ENCODE data around the gene PXYLP1.
"Not testable (repeated sequence)": the region's sequence is repeated elsewhere in the genome, so short reads cannot be mapped to it uniquely, and the experiment has no call there.

DNA sequence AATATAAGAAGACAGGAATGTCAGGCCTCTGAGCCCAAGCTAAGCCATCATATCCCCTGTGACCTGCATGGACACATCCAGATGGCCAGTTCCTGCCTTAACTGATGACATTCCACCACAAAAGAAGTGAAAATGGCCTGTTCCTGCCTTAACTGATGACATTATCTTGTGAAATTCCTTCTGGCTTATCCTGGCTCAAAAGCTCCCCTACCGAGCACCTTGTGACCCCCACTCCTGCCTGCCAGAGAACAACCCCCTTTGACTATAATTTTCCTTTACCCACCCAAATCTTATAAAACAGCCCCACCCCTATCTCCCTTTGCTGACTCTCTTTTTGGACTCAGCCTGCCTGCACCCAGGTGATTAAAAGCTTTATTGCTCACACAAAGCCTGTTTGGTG, 20.3 kb upstream of the PXYLP1 start:
- TF ChIP-seq, protein P1, sequence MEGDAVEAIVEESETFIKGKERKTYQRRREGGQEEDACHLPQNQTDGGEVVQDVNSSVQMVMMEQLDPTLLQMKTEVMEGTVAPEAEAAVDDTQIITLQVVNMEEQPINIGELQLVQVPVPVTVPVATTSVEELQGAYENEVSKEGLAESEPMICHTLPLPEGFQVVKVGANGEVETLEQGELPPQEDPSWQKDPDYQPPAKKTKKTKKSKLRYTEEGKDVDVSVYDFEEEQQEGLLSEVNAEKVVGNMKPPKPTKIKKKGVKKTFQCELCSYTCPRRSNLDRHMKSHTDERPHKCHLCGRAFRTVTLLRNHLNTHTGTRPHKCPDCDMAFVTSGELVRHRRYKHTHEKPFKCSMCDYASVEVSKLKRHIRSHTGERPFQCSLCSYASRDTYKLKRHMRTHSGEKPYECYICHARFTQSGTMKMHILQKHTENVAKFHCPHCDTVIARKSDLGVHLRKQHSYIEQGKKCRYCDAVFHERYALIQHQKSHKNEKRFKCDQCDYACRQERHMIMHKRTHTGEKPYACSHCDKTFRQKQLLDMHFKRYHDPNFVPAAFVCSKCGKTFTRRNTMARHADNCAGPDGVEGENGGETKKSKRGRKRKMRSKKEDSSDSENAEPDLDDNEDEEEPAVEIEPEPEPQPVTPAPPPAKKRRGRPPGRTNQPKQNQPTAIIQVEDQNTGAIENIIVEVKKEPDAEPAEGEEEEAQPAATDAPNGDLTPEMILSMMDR (IDR thresholded peaks at IDR 0.05; ENCODE audit: poor library complexity): not testable (repeated sequence)
- TF ChIP-seq EZH2 (IDR thresholded peaks at IDR 0.05; ENCODE audit: borderline replicate concordance); EZH2phosphoT487 (IDR thresholded peaks at IDR 0.05; ENCODE audit: low read depth, severe bottlenecking, unreplicated experiment): not testable (repeated sequence)

Measured in hepatocyte (in vitro differentiated cells).